ES-I3 (cell line): ENCODE results near the gene CENPC.
"Not testable (repeated sequence)": the region's sequence is repeated elsewhere in the genome, so short reads cannot be mapped to it uniquely, and the experiment has no call there.

ENCODE experiments used
- H3K36me3 ChIP-seq: 2 replicates; pipeline ENCODE4 v1.6.1; 2013; ENCODE audit warnings: mild to moderate bottlenecking, low read length, control low read depth, moderate library complexity; ENCODE audit not compliant: insufficient read depth
- H3K4me1 ChIP-seq: 2 replicates; pipeline ENCODE4 v1.6.1; 2013; ENCODE audit warnings: mild to moderate bottlenecking, control low read depth, low read length; ENCODE audit not compliant: insufficient read depth
- H3K9ac ChIP-seq: 2 replicates; pipeline ENCODE4 v1.6.1; 2013; ENCODE audit warnings: low read depth, mild to moderate bottlenecking, low read length, moderate library complexity
- H3K9me3 ChIP-seq: 2 replicates; pipeline ENCODE4 v1.6.1; 2013; ENCODE audit warnings: mild to moderate bottlenecking, low read length, moderate library complexity; ENCODE audit not compliant: control insufficient read depth, insufficient read depth

Gene CENPC

DNA sequence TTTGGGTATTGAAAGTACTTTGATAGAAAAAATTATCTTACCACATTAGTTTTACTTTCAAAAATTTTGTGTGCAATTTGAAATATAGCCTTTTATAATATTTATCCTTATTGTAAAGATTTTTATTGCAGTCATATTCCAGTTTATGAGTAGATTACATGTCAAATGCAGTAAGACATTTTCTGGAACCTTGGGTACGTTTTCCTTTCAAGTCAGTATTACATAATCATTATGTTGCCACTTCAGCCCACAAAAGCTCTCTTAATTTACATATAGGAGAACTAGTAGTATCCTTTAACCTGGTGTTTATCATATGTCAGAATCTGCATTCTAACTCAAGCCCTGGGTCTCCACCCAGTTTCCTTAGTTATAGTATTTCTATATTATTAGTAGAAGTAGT is 98.5 kb downstream of the CENPC start:
- no peaks in the 10 kb centered on the region for H3K9me3 ChIP-seq
- no peak overlapping the region for H3K9ac ChIP-seq
- H3K4me1 ChIP-seq: no peaks in the 10 kb centered on the region
- H3K36me3 ChIP-seq: no peaks in the 10 kb centered on the region

DNA sequence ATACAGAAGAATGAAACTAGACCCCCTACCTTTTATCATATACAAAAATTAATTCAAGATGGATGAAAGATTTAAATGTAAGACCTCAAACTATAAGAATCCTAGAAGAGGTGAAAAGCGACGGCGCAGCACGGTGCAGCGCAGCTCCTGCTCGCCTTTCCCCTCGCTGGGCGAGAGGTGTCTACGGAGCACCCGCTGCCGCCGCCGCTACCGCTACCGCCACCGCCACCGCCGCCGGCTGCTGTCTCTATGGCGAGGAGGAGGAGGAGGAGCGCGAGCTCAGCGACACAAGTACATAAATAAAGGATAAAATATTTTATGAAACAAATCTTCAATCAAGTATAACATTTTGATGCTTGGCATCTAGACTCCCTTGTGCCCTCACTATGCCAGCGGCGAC is 99.4 kb downstream of the CENPC start:
- H3K36me3 ChIP-seq, H3K9me3 ChIP-seq, H3K4me1 ChIP-seq, H3K9ac ChIP-seq: not testable (repeated sequence)

DNA sequence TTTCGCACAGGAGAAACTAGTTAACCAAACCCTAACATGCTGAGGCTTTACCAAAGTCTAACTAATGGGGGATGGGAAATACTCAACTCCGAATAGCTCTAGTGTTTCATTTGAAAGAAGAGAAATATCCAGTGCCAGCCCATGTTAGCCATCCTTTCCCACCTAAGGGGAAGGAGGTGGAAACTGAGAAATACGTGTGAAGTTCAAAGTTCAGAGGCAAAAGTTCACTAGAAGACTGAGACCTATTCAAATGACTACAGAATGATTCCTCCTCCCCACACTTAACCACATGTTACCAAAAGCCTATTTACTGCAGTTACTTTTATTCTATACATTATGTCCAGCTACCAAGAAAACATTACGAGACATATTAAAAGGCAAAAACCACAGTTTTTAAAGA is 106.3 kb downstream of the CENPC start:
- H3K9ac ChIP-seq: no peak overlapping the region
- H3K4me1 ChIP-seq: no peaks in the 10 kb centered on the region
- H3K9me3 ChIP-seq: no peaks in the 10 kb centered on the region
- H3K36me3 ChIP-seq: no peaks in the 10 kb centered on the region

DNA sequence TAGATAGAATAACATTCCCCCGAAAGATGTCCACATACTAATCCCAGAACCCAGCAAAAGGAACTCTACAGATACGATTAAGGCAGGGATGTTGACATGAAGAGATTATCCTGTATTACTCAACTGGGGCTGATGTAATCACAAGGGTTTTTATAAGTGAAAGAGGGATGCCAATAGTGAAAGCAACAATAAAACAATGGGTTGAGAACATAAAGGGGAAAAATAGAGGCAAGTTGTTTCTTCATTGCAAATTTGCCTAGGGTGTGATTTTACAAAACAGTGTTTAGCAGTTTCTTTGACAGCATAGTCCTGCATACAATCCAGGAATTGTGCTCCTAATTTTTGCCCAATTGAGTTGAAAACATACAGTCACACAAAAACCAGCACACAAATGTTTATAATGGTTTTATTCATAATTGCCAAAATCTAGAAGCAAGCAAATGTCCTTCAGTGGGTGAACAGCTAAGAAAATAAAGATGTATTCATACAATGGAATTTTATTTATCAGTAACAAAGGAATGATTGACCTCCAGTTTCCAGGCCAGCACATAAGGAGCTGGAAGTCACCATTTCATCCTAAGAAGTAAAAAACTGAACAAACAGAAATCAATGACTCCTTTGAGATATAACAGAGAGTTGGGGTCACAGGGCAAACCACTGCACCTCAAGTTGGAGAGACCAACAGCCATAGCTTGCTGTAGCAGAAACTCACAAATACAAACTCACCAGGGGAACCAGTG is 107.2 kb downstream of the CENPC start:
- Histone ChIP-seq H3K4me1 (no peaks in the 10 kb centered on the region), H3K9ac (no peak overlapping the region), H3K9me3 (no peaks in the 10 kb centered on the region), H3K36me3 (no peaks in the 10 kb centered on the region)

DNA sequence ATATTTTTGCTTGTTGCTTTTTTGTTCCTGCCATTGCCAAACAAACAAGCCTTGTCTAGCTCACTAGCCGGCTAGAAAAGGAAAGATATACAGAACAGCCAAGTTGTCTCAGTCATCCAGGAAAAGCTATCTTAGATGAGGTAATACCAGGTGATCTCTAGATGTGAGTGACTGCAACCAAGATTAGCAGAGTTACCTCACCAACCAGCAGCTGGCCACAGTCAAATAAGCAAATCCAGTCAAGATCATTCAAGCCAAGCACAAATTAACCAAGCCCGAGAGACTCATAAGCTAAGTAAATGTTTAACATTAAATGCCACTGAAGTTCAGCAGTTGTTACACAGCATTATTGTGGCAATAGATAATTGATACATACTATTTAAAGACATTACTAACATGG is 108.6 kb downstream of the CENPC start:
- Histone ChIP-seq H3K4me1 (no peaks in the 10 kb centered on the region), H3K36me3 (no peaks in the 10 kb centered on the region), H3K9ac (no peak overlapping the region), H3K9me3 (no peaks in the 10 kb centered on the region)

DNA sequence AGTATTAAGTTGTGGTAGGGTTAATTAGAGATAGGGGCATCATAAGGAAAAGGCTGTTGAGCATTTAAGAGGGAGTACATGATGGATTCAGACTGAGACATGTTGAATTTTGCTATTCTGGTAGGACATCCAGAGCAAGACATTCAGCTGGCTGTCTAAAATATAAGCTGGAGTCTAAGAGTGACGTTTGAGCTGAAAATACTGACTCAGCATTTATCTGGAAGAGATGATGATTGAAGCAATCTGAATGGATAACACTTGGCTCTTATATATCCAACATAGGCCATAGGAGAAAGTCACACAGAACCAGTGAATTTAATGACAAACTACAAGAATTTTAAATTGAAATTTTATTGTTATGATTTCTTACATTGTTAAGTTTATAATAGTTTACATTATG is 114.3 kb downstream of the CENPC start:
- Histone ChIP-seq H3K9me3 (no peaks in the 10 kb centered on the region), H3K9ac (no peak overlapping the region), H3K36me3 (no peaks in the 10 kb centered on the region), H3K4me1 (no peaks in the 10 kb centered on the region)

DNA sequence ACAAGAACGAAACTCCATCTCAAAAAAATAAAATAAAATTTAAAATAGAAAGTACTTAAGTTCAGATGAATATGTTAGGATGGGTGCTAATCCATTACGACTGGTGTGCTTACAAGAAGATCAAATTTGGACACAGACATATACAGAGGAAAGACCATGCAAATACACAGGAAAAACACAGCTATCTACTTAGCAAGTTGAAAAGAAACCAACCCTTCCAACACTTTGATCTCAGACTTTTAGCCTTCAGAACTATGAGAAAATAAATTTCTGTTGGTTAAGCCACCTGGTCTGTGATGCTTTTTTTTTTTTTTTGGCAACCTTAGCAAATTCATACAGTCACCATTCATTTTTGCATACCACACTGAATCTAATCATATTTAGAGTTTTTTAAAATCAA is 116.5 kb downstream of the CENPC start:
- H3K9ac ChIP-seq: no peak overlapping the region
- H3K36me3 ChIP-seq: no peaks in the 10 kb centered on the region
- no peaks in the 10 kb centered on the region for H3K4me1 ChIP-seq
- H3K9me3 ChIP-seq: no peaks in the 10 kb centered on the region
